CD4-positive, alpha-beta memory T cell (primary cell): ENCODE results near the gene HOMEZ. TPM values are rescaled to one million over a fixed set of nuclear protein-coding genes. Genes with fewer than 3 reads are reported as not detected.

Experiments
- CTCF ChIA-PET: fragments of 350-600 bp; sonication (Branson Sonifier 250); formaldehyde crosslinking; loops from one replicate; lab custom pipeline; 2021; ENCODE audit warnings: inconsistent platforms; ENCODE audit not compliant: partially characterized antibody; lab: Charles Lee
- POLR2A ChIA-PET: fragments of 350-600 bp; sonication (Branson Sonifier 250); formaldehyde crosslinking; loops from one replicate; lab custom pipeline; 2021; ENCODE audit not compliant: partially characterized antibody; lab: Charles Lee
- DNase-seq, 5 donors: peaks; one replicate each; pipeline versions ENCODE4 v3.0.0 to v3.0.0-alpha.2; 2020 to 2022; ENCODE audit warnings: mixed read lengths in 1 of 5
- H3K27ac ChIP-seq: one replicate; pipeline ENCODE4 v1.7.0; 2013; ENCODE audit warnings: low read depth, low read length
- H3K27me3 ChIP-seq: 2 replicates; pipeline ENCODE4 v1.7.0; 2013; ENCODE audit warnings: mild to moderate bottlenecking, low read length, moderate library complexity; ENCODE audit not compliant: insufficient read depth
- H3K36me3 ChIP-seq: 2 replicates; pipeline ENCODE4 v1.7.0; 2013; ENCODE audit warnings: mild to moderate bottlenecking, low read length, moderate library complexity; ENCODE audit not compliant: insufficient read depth
- H3K4me1 ChIP-seq: 2 replicates; pipeline ENCODE4 v1.7.0; 2013; ENCODE audit warnings: mild to moderate bottlenecking, low read length, moderate library complexity; ENCODE audit not compliant: insufficient read depth
- H3K4me3 ChIP-seq, 2 donors: one replicate each; pipeline ENCODE4 v1.7.0; 2013; ENCODE audit warnings: low read length in 2 of 2, mild to moderate bottlenecking in 1 of 2
- H3K9me3 ChIP-seq, 2 donors: one replicate each; pipeline ENCODE4 v1.7.0; 2013; ENCODE audit warnings: low read length in 2 of 2, control low read depth in 1 of 2; ENCODE audit not compliant: control insufficient read depth in 1 of 2
- H3K27ac Mint-ChIP-seq, 7 donors: one replicate each; pipeline ENCODE4 v1.8.0; 2020 to 2021; ENCODE audit warnings: mixed read lengths in 7 of 7, mild to moderate bottlenecking in 6 of 7, inconsistent platforms in 3 of 7, moderate library complexity in 3 of 7
- H3K27me3 Mint-ChIP-seq, 2 donors: one replicate each; pipeline ENCODE4 v1.8.0; 2020 to 2021; ENCODE audit warnings: mixed read lengths in 2 of 2
- H3K36me3 Mint-ChIP-seq, 2 donors: one replicate each; pipeline ENCODE4 v1.8.0; 2020 to 2021; ENCODE audit warnings: mixed read lengths in 2 of 2, inconsistent platforms in 1 of 2, mild to moderate bottlenecking in 1 of 2
- H3K4me1 Mint-ChIP-seq, 4 donors: one replicate each; pipeline ENCODE4 v1.8.0; 2020 to 2021; ENCODE audit warnings: mixed read lengths in 4 of 4, mild to moderate bottlenecking in 1 of 4
- H3K4me3 Mint-ChIP-seq, 8 donors: one replicate each; pipeline ENCODE4 v1.8.0; 2020 to 2021; ENCODE audit warnings: mixed read lengths in 8 of 8, mild to moderate bottlenecking in 7 of 8, moderate library complexity in 6 of 8, inconsistent platforms in 3 of 8
- H3K9me3 Mint-ChIP-seq, 8 donors: one replicate each; pipeline ENCODE4 v1.8.0; 2020 to 2021; ENCODE audit warnings: mixed read lengths in 8 of 8, mild to moderate bottlenecking in 5 of 8, inconsistent platforms in 3 of 8, moderate library complexity in 1 of 8
- intact Hi-C: fragments of 100-400 bp; cut with micrococcal nuclease; formaldehyde crosslinking; loops from one replicate; pipeline ENCODE4 v1.15.1; 2023
- polyA plus RNA-seq, 2 donors: library from polyadenylated mRNA; unstranded; fragments of 300-500 nt; fragmentation: Illumina TruSeq; gene quantifications; one replicate each; pipeline ENCODE4 v1.2.3, GENCODE V29; 2021
- total RNA-seq, 2 experiments: library from RNA; stranded (reverse); gene quantifications; one replicate each; pipeline ENCODE4 v1.2.3, GENCODE V29; 2021

Gene HOMEZ
- total and polyA plus RNA-seq, 4 experiments from 2014 or later, result 1.5 to 21.7 (median 13.4) TPM

- ChIA-PET POLR2A (interaction anchor here (0.7 to 9.6 kb wide), 24 partner anchors 8 to 1129 kb away, joined by 3 to 373 read pairs (median 6); partner anchors contain the start of genes ACIN1, AP1G2, C14orf119 and CBLN3), CTCF (interaction anchor here (0.6 to 7.3 kb wide), 14 partner anchors 12 to 362 kb away, joined by 3 to 93 read pairs (median 4); partner anchors contain the start of genes ACIN1, HOMEZ and PABPN1)
- no peaks in the 10 kb centered on the region for H3K9me3 ChIP-seq
- peaks cover 14% of the 10 kb centered on the region for H3K4me1 ChIP-seq
- Mint-ChIP-seq H3K4me1 (peaks cover 14 to 29% (median 23%) of the 10 kb centered on the region in 4 donors), H3K4me3 (peak overlapping the region; percentile 89 to 100 (median 90)), H3K9me3 (peaks cover 0 to 2% (median 0%) of the 10 kb centered on the region in 8 donors), H3K36me3 (peaks cover 4 to 23% of the 10 kb centered on the region in 2 donors), H3K27ac (peak overlapping the region; percentile 92 to 99 (median 96)), H3K27me3 (peaks cover 8 to 9% of the 10 kb centered on the region in 2 donors)
- H3K4me3 ChIP-seq, result peak overlapping the region; percentile 86 to 90
- H3K36me3 ChIP-seq, result no peaks in the 10 kb centered on the region
- H3K27ac ChIP-seq, result peak overlapping the region; percentile 87
- no peaks in the 10 kb centered on the region for H3K27me3 ChIP-seq
- DNase-seq, result peak; percentile 95 to 99 (median 98)
- intact Hi-C loops, result loop anchor here (1.0 to 5.0 kb wide), 7 partner anchors 15 to 374 kb away; partner anchors contain the start of genes ACIN1, C14orf119, HOMEZ and PABPN1
Measured at GRCh38 chr14:23301288-23301968, 15.5 kb upstream of the HOMEZ start.

- POLR2A ChIA-PET, result interaction anchor here (0.7 to 9.6 kb wide), 12 partner anchors 10 to 294 kb away, joined by 3 to 373 read pairs (median 9); partner anchors contain the start of genes ACIN1, C14orf119, CDH24 and CEBPE
- no peaks in the 10 kb centered on the region for H3K9me3 ChIP-seq
- no peaks in the 10 kb centered on the region for H3K36me3 ChIP-seq
- Mint-ChIP-seq H3K27ac (peak overlapping the region; percentile 92 to 99 (median 96)), H3K4me1 (peaks cover 14 to 29% (median 24%) of the 10 kb centered on the region in 4 donors), H3K27me3 (peaks cover 2 to 4% of the 10 kb centered on the region in 2 donors), H3K9me3 (peaks cover 0 to 2% (median 0%) of the 10 kb centered on the region in 8 donors), H3K36me3 (peaks cover 4 to 23% of the 10 kb centered on the region in 2 donors), H3K4me3 (peak overlapping the region; percentile 87 to 100 (median 90))
- CTCF ChIA-PET, result interaction anchor here (0.9 to 7.3 kb wide), 11 partner anchors 11 to 259 kb away, joined by 3 to 93 read pairs (median 4); partner anchors contain the start of genes ACIN1, HOMEZ and PABPN1
- peak overlapping the region; percentile 59 to 86 for H3K4me3 ChIP-seq
- peaks cover 14% of the 10 kb centered on the region for H3K4me1 ChIP-seq
- intact Hi-C loops, result loop anchor here (1.0 to 5.0 kb wide), 7 partner anchors 14 to 373 kb away; partner anchors contain the start of genes ACIN1, C14orf119, HOMEZ and PABPN1
- peak in 1 of 5 donors; percentile 25 for DNase-seq
- no peaks in the 10 kb centered on the region for H3K27me3 ChIP-seq
- peak overlapping the region; percentile 87 for H3K27ac ChIP-seq
Measured at GRCh38 chr14:23300687-23301223, 14.8 kb upstream of the HOMEZ start.

GRCh38 chr14:23299986-23300686 lies 14.2 kb upstream of the HOMEZ start:
- ChIA-PET POLR2A (interaction anchor here (0.7 to 9.6 kb wide), 8 partner anchors 9 to 478 kb away, joined by 3 to 373 read pairs (median 18); partner anchors contain the start of genes ACIN1, C14orf119, CDH24 and HOMEZ), CTCF (interaction anchor here (0.9 to 7.3 kb wide), 11 partner anchors 10 to 260 kb away, joined by 3 to 93 read pairs (median 4); partner anchors contain the start of genes ACIN1, HOMEZ and PABPN1)
- intact Hi-C loops, result loop anchor here (5.0 kb wide), 1 partner anchor 373 kb away; the partner anchor contains the start of gene PRMT5
- no peaks in the 10 kb centered on the region for H3K27me3 ChIP-seq
- H3K4me3 ChIP-seq, result peak overlapping the region; percentile 59 to 86
- H3K4me1 ChIP-seq, result peaks cover 18% of the 10 kb centered on the region
- peaks cover 4 to 26% of the 10 kb centered on the region in 2 donors for H3K36me3 Mint-ChIP-seq
- no peak for DNase-seq
- no peaks in the 10 kb centered on the region for H3K36me3 ChIP-seq
- no peaks in the 10 kb centered on the region for H3K9me3 ChIP-seq
- H3K27me3 Mint-ChIP-seq, result peaks cover 2 to 4% of the 10 kb centered on the region in 2 donors
- H3K27ac Mint-ChIP-seq, result peak overlapping the region; percentile 92 to 99 (median 96)
- H3K4me1 Mint-ChIP-seq, result peaks cover 18 to 32% (median 28%) of the 10 kb centered on the region in 4 donors
- H3K9me3 Mint-ChIP-seq, result peaks cover 0 to 2% (median 0%) of the 10 kb centered on the region in 8 donors
- peak overlapping the region; percentile 87 for H3K27ac ChIP-seq
- H3K4me3 Mint-ChIP-seq, result peak overlapping the region; percentile 87 to 100 (median 90)

- H3K27ac Mint-ChIP-seq, result peak overlapping the region; percentile 58 to 99 (median 89)
- H3K27ac ChIP-seq, result no peak overlapping the region
Measured at GRCh38 chr14:23299211-23299957, 13.5 kb upstream of the HOMEZ start.

GRCh38 chr14:23297611-23298277 lies 11.8 kb upstream of the HOMEZ start:
- H3K27ac Mint-ChIP-seq, result peak overlapping the region in 4 of 7 donors; percentile 15 to 56 (median 38)
- POLR2A ChIA-PET, result interaction anchor here (2.9 to 6.2 kb wide), 2 partner anchors 11 to 24 kb away, joined by 12 to 100 read pairs; partner anchors contain the start of genes HOMEZ and PABPN1
- no peak for DNase-seq

More at GRCh38 chr14:23299211-23299957, 13.5 kb upstream of the HOMEZ start:
- Histone ChIP-seq H3K27me3 (no peaks in the 10 kb centered on the region), H3K9me3 (no peaks in the 10 kb centered on the region), H3K36me3 (no peaks in the 10 kb centered on the region), H3K4me3 (no peak overlapping the region), H3K4me1 (peaks cover 25% of the 10 kb centered on the region)
- Mint-ChIP-seq H3K27me3 (no peaks in the 10 kb centered on the region), H3K4me3 (peak overlapping the region in 6 of 8 donors; percentile 25 to 68 (median 48)), H3K36me3 (peaks cover 4 to 28% of the 10 kb centered on the region in 2 donors), H3K9me3 (peaks cover 0 to 3% (median 0%) of the 10 kb centered on the region in 8 donors), H3K4me1 (peaks cover 21 to 40% (median 32%) of the 10 kb centered on the region in 4 donors)
- peak; percentile 22 to 54 (median 38) for DNase-seq
- ChIA-PET POLR2A (interaction anchor here (0.7 to 6.2 kb wide), 3 partner anchors 13 to 477 kb away, joined by 3 to 100 read pairs (median 12); partner anchors contain the start of genes HOMEZ and PABPN1), CTCF (interaction anchor here (2.0 to 7.3 kb wide), 4 partner anchors 10 to 36 kb away, joined by 5 to 93 read pairs (median 36); partner anchors contain the start of genes HOMEZ and PABPN1)
- intact Hi-C loops, result no loop called here

More at GRCh38 chr14:23297611-23298277, 11.8 kb upstream of the HOMEZ start:
- Mint-ChIP-seq H3K27me3 (no peaks in the 10 kb centered on the region), H3K9me3 (peaks cover 0 to 3% (median 0%) of the 10 kb centered on the region in 8 donors), H3K36me3 (peaks cover 4 to 27% of the 10 kb centered on the region in 2 donors), H3K4me3 (no peak overlapping the region), H3K4me1 (peaks cover 18 to 40% (median 29%) of the 10 kb centered on the region in 4 donors)
- intact Hi-C loops, result no loop called here
- no peaks in the 10 kb centered on the region for H3K27me3 ChIP-seq
- CTCF ChIA-PET, result interaction anchor here (1.0 to 6.7 kb wide), 8 partner anchors 8 to 230 kb away, joined by 3 to 65 read pairs (median 6); partner anchors contain the start of gene HOMEZ
- no peaks in the 10 kb centered on the region for H3K36me3 ChIP-seq
- no peaks in the 10 kb centered on the region for H3K9me3 ChIP-seq
- no peak overlapping the region for H3K27ac ChIP-seq
- no peak overlapping the region for H3K4me3 ChIP-seq
- H3K4me1 ChIP-seq, result peaks cover 29% of the 10 kb centered on the region
